GM23248 (cell line): ENCODE data around the gene CADPS2. TPM values are rescaled to one million over a fixed set of nuclear protein-coding genes. Genes with fewer than 3 reads are reported as not detected.

Experiments used
- DNase-seq: peaks from one replicate; pipeline ENCODE4 v3.0.0-alpha.2; 2015
- H2AFZ ChIP-seq: fragments of 200-600 bp; sonication (generic); 2 replicates; pipeline ENCODE4 v1.6.1; 2016; ENCODE audit warnings: antibody characterized with exemption
- H3F3A ChIP-seq: fragments of 200-600 bp; sonication (generic); 2 replicates; pipeline ENCODE4 v1.6.1; 2016; ENCODE audit warnings: mild to moderate bottlenecking, antibody characterized with exemption, mixed run types; ENCODE audit not compliant: insufficient read depth
- H3K27ac ChIP-seq: fragments of 200-600 bp; sonication (generic); 2 replicates; pipeline ENCODE4 v1.5.1; 2016; ENCODE audit warnings: mild to moderate bottlenecking
- H3K27me3 ChIP-seq: fragments of 200-600 bp; sonication (generic); replicated peaks from 2 replicates; pipeline ENCODE4 v1.6.1; 2016; ENCODE audit warnings: mild to moderate bottlenecking; ENCODE audit not compliant: insufficient read depth
- H3K36me3 ChIP-seq: fragments of 200-600 bp; sonication (generic); 2 replicates; pipeline ENCODE4 v1.6.1; 2016; ENCODE audit warnings: low read depth, mild to moderate bottlenecking
- H3K4me1 ChIP-seq: fragments of 200-600 bp; sonication (generic); 2 replicates; pipeline ENCODE4 v1.6.1; 2016; ENCODE audit warnings: mild to moderate bottlenecking; ENCODE audit not compliant: insufficient read depth
- H3K4me2 ChIP-seq: fragments of 200-600 bp; sonication (generic); one replicate; pipeline ENCODE4 v1.6.1; 2016; ENCODE audit warnings: mild to moderate bottlenecking; ENCODE audit not compliant: unreplicated experiment
- H3K4me3 ChIP-seq: fragments of 200-600 bp; sonication (generic); 2 replicates; pipeline ENCODE4 v1.5.1; 2016; ENCODE audit warnings: mild to moderate bottlenecking
- H3K79me2 ChIP-seq: fragments of 200-600 bp; sonication (generic); 2 replicates; pipeline ENCODE4 v1.6.1; 2016; ENCODE audit warnings: mild to moderate bottlenecking; ENCODE audit not compliant: insufficient read depth
- H3K9ac ChIP-seq: fragments of 200-600 bp; sonication (generic); 2 replicates; pipeline ENCODE4 v1.6.1; 2016; ENCODE audit warnings: mild to moderate bottlenecking
- H3K9me2 ChIP-seq: fragments of 200-600 bp; sonication (generic); 2 replicates; pipeline ENCODE4 v1.6.1; 2016; ENCODE audit warnings: mixed run types, mild to moderate bottlenecking, moderate library complexity; ENCODE audit not compliant: insufficient read depth
- H3K9me3 ChIP-seq: fragments of 200-600 bp; sonication (generic); one replicate; pipeline ENCODE4 v1.6.1; 2017; ENCODE audit warnings: low read depth
- H4K20me1 ChIP-seq: fragments of 200-600 bp; sonication (generic); 2 replicates; pipeline ENCODE4 v1.6.0; 2016; ENCODE audit not compliant: insufficient read depth
- EZH2 ChIP-seq: fragments of 200-600 bp; sonication (generic); IDR thresholded peaks from 2 replicates; pipeline ENCODE4 v1.6.1; 2018; ENCODE audit warnings: antibody characterized with exemption, mild to moderate bottlenecking; ENCODE audit not compliant: insufficient read depth, poor library complexity, severe bottlenecking
- EZH2phosphoT487 ChIP-seq: fragments of 200-600 bp; sonication (generic); IDR thresholded peaks from 2 replicates; pipeline ENCODE4 v1.6.1; 2018; ENCODE audit warnings: antibody characterized with exemption, moderate library complexity, mild to moderate bottlenecking, low read depth; ENCODE audit not compliant: insufficient read depth
- WGBS, 2 experiments: methylation state at CpG; one replicate each; pipeline ENCODE4 v1.1.6; 2015 to 2017; ENCODE audit warnings: low lambda C conversion rate in 2 of 2, low coverage in 1 of 2; ENCODE audit errors: missing lambda C conversion rate in 2 of 2; 5-methylcytosine and 5-hydroxymethylcytosine counted together
- in situ Hi-C: fragments of 300-500 bp; cut with MboI; formaldehyde crosslinking; loops from 2 replicates; pipeline ENCODE4 v1.15.0; 2020
- polyA plus RNA-seq: library from polyadenylated mRNA; unstranded; fragments of >200 nt; fragmentation: Nextera tagmentation; extraction: Ambion mirVana; gene quantifications from 2 replicates; pipeline ENCODE4 v1.2.1, GENCODE V29; 2016
- total RNA-seq: library from RNA; depleted of rRNA; stranded (reverse); fragments of >200 nt; shearing (Covaris generic); gene quantifications from 2 replicates; pipeline ENCODE4 v1.2.3, GENCODE V29; 2014

The CADPS2 gene
- total and polyA plus RNA-seq, 2 experiments from 2014 or later, result 0.06 to 0.43 TPM

- WGBS, 2 experiments, result 24 to 27% methylated on average over 1 of the region's 1 CpG
- H3K79me2 ChIP-seq, result no peaks in the 10 kb centered on the region
- no peak for TF ChIP-seq EZH2
- no peak for TF ChIP-seq EZH2phosphoT487
- no peak overlapping the region for H3K4me3 ChIP-seq
- no peaks in the 10 kb centered on the region for H4K20me1 ChIP-seq
- no peak overlapping the region for H3K9ac ChIP-seq
- DNase-seq, result no peak
- H3K27ac ChIP-seq, result no peak overlapping the region
- no peaks in the 10 kb centered on the region for H3K27me3 ChIP-seq
- H3K9me3 ChIP-seq, result no peaks in the 10 kb centered on the region
- no peaks in the 10 kb centered on the region for H3K9me2 ChIP-seq
- H3K4me2 ChIP-seq, result no peak overlapping the region
- H3K36me3 ChIP-seq, result no peaks in the 10 kb centered on the region
- in situ Hi-C loops, result no loop called here
- no peaks in the 10 kb centered on the region for H3K4me1 ChIP-seq
- no peaks in the 10 kb centered on the region for H3F3A ChIP-seq
- no peak overlapping the region for H2AFZ ChIP-seq
Measured at GRCh38 chr7:122438492-122438891, 447.8 kb downstream of the CADPS2 start.

- H3K27ac ChIP-seq, result no peak overlapping the region
- H3K9me2 ChIP-seq, result no peaks in the 10 kb centered on the region
- TF ChIP-seq EZH2 (no peak), EZH2phosphoT487 (no peak)
- H3K4me3 ChIP-seq, result no peak overlapping the region
- in situ Hi-C loops, result no loop called here
- H3K36me3 ChIP-seq, result no peaks in the 10 kb centered on the region
- H3K4me1 ChIP-seq, result no peaks in the 10 kb centered on the region
- no peaks in the 10 kb centered on the region for H3K27me3 ChIP-seq
- no peak for DNase-seq
- no peaks in the 10 kb centered on the region for H4K20me1 ChIP-seq
- H3K9me3 ChIP-seq, result no peaks in the 10 kb centered on the region
- H3K4me2 ChIP-seq, result no peak overlapping the region
- no peaks in the 10 kb centered on the region for H3K79me2 ChIP-seq
- 9 to 10% methylated on average over 3 of the region's 3 CpGs for WGBS, 2 experiments
- H3K9ac ChIP-seq, result no peak overlapping the region
- no peak overlapping the region for H2AFZ ChIP-seq
- no peaks in the 10 kb centered on the region for H3F3A ChIP-seq
Measured at GRCh38 chr7:122438006-122438405, 448.3 kb downstream of the CADPS2 start.

- Histone ChIP-seq H3K36me3 (no peaks in the 10 kb centered on the region), H2AFZ (no peak overlapping the region), H3F3A (no peaks in the 10 kb centered on the region), H3K4me1 (no peaks in the 10 kb centered on the region), H3K27ac (no peak overlapping the region), H3K9me2 (no peaks in the 10 kb centered on the region), H3K4me3 (no peak overlapping the region), H4K20me1 (no peaks in the 10 kb centered on the region), H3K9me3 (no peaks in the 10 kb centered on the region), H3K4me2 (no peak overlapping the region), H3K79me2 (no peaks in the 10 kb centered on the region), H3K9ac (no peak overlapping the region), H3K27me3 (no peaks in the 10 kb centered on the region)
- DNase-seq, result no peak
- TF ChIP-seq EZH2phosphoT487 (no peak), EZH2 (no peak)
- 35 to 40% methylated on average over 2 of the region's 2 CpGs for WGBS, 2 experiments
- in situ Hi-C loops, result no loop called here
Measured at GRCh38 chr7:122433765-122434164, 452.5 kb downstream of the CADPS2 start.

- DNase-seq, result peak; percentile 5
- Histone ChIP-seq H3K9me3 (no peaks in the 10 kb centered on the region), H3K4me1 (no peaks in the 10 kb centered on the region), H3K9me2 (no peaks in the 10 kb centered on the region), H3K79me2 (no peaks in the 10 kb centered on the region), H3K9ac (no peak overlapping the region), H3K36me3 (no peaks in the 10 kb centered on the region), H3K4me2 (no peak overlapping the region), H2AFZ (no peak overlapping the region), H3K27ac (no peak overlapping the region), H3F3A (no peaks in the 10 kb centered on the region), H4K20me1 (no peaks in the 10 kb centered on the region), H3K4me3 (no peak overlapping the region), H3K27me3 (no peaks in the 10 kb centered on the region)
- TF ChIP-seq EZH2 (no peak), EZH2phosphoT487 (no peak)
- in situ Hi-C loops, result no loop called here
- 0 to 8% methylated on average over 1 of the region's 1 CpG for WGBS, 2 experiments
Measured at GRCh38 chr7:122430710-122431109, 455.6 kb downstream of the CADPS2 start.

- WGBS, 2 experiments, result 20 to 26% methylated on average over 2 of the region's 2 CpGs
- Histone ChIP-seq H3K4me3 (no peak overlapping the region), H3K4me2 (no peak overlapping the region), H3K4me1 (no peaks in the 10 kb centered on the region), H3K36me3 (no peaks in the 10 kb centered on the region), H2AFZ (no peak overlapping the region), H3K79me2 (no peaks in the 10 kb centered on the region), H3K27me3 (no peaks in the 10 kb centered on the region), H3K9ac (no peak overlapping the region), H3K9me2 (no peaks in the 10 kb centered on the region), H3F3A (no peaks in the 10 kb centered on the region), H3K9me3 (no peaks in the 10 kb centered on the region), H3K27ac (no peak overlapping the region), H4K20me1 (no peaks in the 10 kb centered on the region)
- DNase-seq, result no peak
- TF ChIP-seq EZH2phosphoT487 (no peak), EZH2 (no peak)
- in situ Hi-C loops, result no loop called here
Measured at GRCh38 chr7:122429926-122430325, 456.3 kb downstream of the CADPS2 start.
